GM18867 (cell line): ENCODE data around the gene F12.
A peak's percentile ranks its signal among the peaks of the same experiment; 100 is the strongest.
"Not testable (repeated sequence)": the region's sequence is repeated elsewhere in the genome, so short reads cannot be mapped to it uniquely, and the experiment has no call there.

Experiments
- ATAC-seq: cut with Tn5 transposase; IDR thresholded peaks from one replicate; pipeline ENCODE4 v1.9.1; 2021; ENCODE audit warnings: mild to moderate bottlenecking, moderate library complexity; ENCODE audit not compliant: unreplicated experiment

F12 gene

DNA sequence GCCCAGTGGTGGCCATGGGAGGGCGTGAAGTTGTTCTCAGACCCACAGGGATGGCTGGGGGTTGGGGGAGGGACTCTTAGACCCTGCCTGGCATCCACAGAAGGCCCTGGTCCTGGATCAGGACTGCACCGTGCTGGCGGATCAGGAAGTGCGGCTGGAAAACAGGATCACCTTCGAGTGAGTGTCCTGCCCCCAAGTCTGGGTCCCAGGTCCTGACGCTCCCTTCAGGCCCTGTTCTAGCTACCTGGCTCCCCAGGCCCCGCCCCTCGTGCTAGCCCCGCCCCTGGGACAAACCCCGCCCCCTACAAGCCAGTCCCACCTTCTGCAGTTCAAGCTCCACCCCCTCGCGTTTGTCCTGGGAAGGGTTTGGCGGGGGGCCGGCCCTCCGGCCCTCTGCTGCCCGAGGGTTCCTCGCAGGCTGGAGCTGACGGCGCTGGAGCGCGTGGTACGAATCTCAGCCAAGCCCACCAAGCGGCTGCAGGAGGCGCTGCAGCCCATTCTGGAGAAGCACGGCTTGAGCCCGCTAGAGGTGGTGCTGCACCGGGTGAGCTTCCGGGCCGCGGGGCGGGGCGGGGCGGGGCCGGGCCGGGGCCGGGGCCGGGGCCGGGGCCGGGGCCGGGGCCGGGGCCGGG, 38.8 kb downstream of the F12 start:
- peak; percentile 60 for ATAC-seq

- ATAC-seq, result no peak
Observed at GRCh38 chr5:177369645-177370440, 39.5 kb downstream of the F12 start.

- no peak for ATAC-seq
Observed at GRCh38 chr5:177368869-177369644, 40.3 kb downstream of the F12 start.

- no peak for ATAC-seq
Observed at GRCh38 chr5:177367981-177368868, 41.1 kb downstream of the F12 start.

DNA sequence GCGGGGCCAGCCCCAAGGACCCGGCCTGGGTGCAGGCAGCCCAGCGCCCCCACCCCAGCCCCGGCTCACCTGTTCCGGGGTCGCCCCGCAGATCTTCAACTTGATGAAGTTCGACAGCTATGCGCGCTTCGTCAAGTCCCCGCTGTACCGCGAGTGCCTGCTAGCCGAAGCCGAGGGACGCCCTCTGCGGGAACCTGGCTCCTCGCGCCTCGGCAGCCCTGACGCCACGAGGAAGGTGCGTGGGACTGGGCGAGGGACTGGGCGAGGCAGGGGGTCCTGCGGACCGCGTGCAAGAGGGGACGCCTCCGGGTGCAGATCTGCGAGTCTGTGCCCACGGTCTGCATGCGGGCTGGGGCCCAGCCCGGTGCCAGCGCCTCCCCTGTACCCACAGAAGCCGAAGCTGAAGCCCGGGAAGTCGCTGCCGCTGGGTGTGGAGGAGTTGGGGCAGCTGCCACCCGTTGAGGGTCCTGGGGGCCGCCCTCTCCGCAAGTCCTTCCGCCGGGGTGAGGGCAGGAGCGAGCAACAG, 42.0 kb downstream of the F12 start:
- no peak for ATAC-seq

DNA sequence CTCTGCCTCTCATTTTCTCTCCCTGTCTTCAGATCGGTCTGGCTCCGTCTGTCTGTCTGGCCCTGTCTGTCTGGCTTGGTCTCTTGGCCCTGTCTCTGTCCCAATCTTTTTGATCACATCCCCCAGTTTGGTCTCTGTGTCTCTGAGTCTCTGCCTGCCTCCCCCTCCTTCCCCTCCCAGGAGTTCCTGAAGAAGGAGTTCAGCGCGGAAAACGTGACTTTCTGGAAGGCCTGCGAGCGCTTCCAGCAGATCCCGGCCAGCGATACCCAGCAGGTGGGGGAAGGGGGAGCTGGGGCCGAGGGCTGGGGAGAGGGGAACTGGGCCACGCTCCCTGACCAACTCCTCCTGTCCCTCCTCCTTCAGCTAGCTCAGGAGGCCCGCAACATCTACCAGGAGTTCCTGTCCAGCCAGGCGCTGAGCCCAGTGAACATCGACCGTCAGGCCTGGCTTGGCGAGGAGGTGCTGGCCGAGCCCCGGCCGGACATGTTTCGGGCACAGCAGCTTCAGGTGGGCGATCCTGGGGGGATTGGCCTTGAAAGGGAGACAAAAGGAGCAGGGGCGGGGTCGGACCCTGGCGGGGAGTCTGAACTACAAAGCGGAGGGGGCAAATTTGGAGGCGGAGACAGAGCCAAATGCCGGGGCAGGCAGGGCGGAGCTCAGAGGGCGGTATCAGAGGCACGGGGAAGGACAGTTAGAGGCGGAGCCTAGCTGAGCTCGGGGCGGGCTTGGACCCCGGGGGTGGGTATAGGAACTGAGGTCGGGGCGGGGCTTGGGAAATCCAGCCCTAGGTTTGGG, 42.6 kb downstream of the F12 start:
- no peak for ATAC-seq

- ATAC-seq, result no peak
Observed at GRCh38 chr5:177365845-177366527, 43.4 kb downstream of the F12 start.

- ATAC-seq, result no peak
Observed at GRCh38 chr5:177364159-177364962, 45.0 kb downstream of the F12 start.

GRCh38 chr5:177363565-177363964, 45.8 kb downstream of the F12 start:
- no peak for ATAC-seq

DNA sequence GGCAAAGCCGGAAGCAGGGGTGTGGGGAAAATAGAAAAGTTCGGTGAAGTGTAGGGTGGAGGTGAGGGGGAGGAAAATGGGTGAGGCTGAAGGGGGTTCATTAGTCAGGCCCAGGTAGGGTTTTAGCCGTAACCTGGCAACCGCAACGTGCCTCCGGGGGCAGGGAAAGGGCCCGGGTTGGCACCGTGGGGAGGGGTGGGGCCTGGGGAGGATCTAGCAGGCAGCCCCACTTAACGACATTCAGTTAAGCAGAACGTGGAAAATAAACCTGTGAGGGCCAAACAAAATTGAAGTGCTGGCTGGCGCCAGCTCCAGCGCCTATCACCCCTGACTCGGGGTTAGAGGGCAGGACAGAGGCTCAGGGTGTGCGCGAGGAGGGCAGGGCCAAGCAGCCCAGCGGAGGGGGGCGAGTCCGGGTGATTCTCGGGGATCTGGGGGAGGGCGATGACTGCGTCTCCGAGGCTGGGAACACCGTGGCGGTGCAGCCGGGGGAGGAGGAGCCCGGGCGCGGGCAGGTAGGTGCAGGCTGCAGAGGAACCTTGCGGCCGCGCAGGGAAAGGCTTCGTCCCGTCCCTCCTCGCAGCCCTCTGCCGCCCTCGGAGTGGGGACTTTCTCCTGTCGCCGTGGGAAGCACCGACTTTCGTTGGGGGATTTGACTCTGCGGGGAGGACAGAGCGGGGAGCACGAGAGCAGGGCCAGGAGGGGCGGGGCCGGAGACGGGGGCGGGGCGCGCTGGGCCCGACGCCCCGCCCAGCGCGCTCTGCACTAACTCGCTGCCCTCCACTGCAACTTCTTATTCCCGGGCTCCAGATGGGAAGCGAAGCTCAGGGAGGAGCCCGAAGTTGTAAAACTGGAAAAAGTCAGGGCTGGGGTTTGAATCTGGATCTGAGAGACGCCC, 46.5 kb downstream of the F12 start:
- peak; percentile 53 for ATAC-seq

DNA sequence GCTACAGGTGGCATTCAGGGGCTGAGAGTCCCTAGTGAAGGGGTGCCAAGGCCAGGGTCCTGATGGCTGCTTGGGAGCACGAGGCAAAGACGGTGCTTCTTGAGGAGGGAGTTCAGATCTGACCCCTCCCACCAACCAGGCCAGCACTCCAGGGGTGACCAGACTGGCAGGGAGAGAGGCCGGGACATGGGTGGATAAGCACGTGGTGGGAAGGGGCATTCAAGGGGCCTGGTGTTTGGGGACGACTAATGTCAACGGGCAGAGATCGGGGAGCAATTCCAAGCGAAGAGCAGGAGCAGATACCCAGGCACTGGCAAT, 47.1 kb downstream of the F12 start:
- ATAC-seq, result no peak

- no peak for ATAC-seq
Observed at GRCh38 chr5:177361418-177362291, 47.7 kb downstream of the F12 start.

DNA sequence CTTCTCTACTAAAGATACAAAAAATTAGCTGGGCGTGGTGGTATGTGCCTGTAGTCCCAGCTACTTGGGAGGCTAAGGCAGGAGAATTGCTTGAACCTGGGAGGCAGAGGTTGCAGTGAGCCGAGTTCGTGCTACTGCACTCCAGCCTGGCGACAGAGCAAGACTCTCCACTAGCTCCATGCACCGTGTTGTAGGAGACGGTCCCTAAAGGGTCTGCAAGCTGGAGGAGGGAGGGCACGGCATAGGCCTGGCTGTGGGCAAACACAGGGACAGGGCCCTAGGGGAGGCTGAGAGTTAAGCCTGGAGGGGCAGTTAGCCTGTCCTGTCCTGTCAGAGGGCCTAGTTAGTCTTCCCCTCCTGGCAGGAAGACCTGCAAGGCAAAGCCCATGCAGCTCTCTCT, 48.6 kb downstream of the F12 start:
- ATAC-seq, result not testable (repeated sequence)

DNA sequence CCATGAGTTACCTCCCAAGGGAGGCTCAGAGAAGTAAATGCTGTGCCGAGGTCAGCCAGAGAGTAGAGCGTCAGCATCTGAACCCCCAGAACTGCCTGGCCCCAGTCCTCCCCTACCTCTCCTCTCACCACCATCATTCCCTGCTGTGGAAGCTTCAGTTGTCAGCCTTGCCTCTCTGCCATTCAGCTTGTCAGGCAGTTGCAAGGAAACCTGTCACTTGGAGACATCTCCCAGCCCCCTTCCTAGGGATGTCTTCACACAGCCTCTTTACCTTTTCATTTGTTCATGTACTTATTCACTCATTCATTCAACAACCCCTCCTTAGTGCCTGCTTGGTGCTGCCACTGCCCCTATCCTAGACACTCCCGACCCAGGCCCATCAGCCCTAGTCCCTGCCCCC, 49.5 kb downstream of the F12 start:
- ATAC-seq, result no peak

DNA sequence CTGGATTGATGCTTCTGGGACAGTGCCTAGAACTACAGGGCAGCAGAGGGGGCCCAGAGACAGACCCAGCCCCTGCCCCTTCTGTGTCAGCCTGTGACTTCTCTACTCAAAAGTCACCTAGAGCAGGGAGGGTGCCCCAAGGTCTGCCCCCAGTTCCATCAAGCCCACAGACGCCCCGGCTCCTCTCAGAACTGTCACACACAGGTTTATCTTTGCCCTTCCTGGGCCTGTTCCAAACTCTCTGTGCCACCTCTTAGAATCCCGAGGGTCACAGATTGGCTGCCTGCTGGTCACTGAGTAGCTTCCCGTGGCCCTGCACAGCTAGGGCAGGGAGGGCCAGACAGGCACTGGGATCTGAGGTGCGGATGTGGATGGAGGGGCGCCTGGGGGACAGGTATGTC, 49.9 kb downstream of the F12 start:
- no peak for ATAC-seq

GRCh38 chr5:177358370-177358819, 51.0 kb downstream of the F12 start:
- no peak for ATAC-seq
